Common myeloid progenitor, CD34-positive (primary cell): ENCODE results near the gene ACSS2.

Source experiments
- CTCF ChIA-PET: fragments of 350-600 bp; sonication (Branson Sonifier 250); formaldehyde crosslinking; loops from one replicate; lab custom pipeline; 2021; ENCODE audit warnings: antibody characterized with exemption; lab: Charles Lee
- POLR2A ChIA-PET: fragments of 350-600 bp; sonication (Branson Sonifier 250); formaldehyde crosslinking; loops from one replicate; lab custom pipeline; 2021; ENCODE audit warnings: antibody characterized with exemption; lab: Charles Lee
- DNase-seq, 3 donors: peaks; one replicate each; pipeline versions ENCODE4 v3.0.0 to v3.0.0-alpha.2; 2013
- H3K27ac ChIP-seq, 2 experiments: 1 replicate in 1 of 2; 2 replicates in 1 of 2; pipeline ENCODE4 v1.7.0; 2013; ENCODE audit warnings: inconsistent platforms in 2 of 2, low read length in 2 of 2, mild to moderate bottlenecking in 2 of 2, low read depth in 1 of 2, moderate library complexity in 1 of 2; ENCODE audit not compliant: severe bottlenecking in 2 of 2, insufficient read depth in 1 of 2, poor library complexity in 1 of 2
- H3K27me3 ChIP-seq, 5 experiments: replicated peaks in 2 of 5; 1 replicate in 3 of 5; 2 replicates in 2 of 5; pipeline versions ENCODE4 v1.6.1 to v1.7.0; 2013; ENCODE audit warnings: low read length in 4 of 5, mild to moderate bottlenecking in 2 of 5, moderate library complexity in 2 of 5, inconsistent platforms in 1 of 5; ENCODE audit not compliant: insufficient read depth in 5 of 5, control insufficient read depth in 4 of 5
- H3K36me3 ChIP-seq, 4 experiments: 1 replicate in 2 of 4; 2 replicates in 2 of 4; pipeline versions ENCODE4 v1.6.1 to v1.7.0; 2013; ENCODE audit warnings: low read length in 3 of 4, control low read depth in 1 of 4, mild to moderate bottlenecking in 1 of 4; ENCODE audit not compliant: control insufficient read depth in 4 of 4, insufficient read depth in 4 of 4
- H3K4me1 ChIP-seq, 4 experiments: 1 replicate in 3 of 4; 2 replicates in 1 of 4; pipeline versions ENCODE4 v1.6.1 to v1.7.1; 2013; ENCODE audit warnings: low read length in 3 of 4, mild to moderate bottlenecking in 3 of 4, control low read depth in 1 of 4, inconsistent platforms in 1 of 4, moderate library complexity in 1 of 4; ENCODE audit not compliant: control insufficient read depth in 4 of 4, insufficient read depth in 4 of 4; ENCODE audit errors: control extremely low read depth in 1 of 4
- H3K4me3 ChIP-seq, 7 experiments: 1 replicate in 4 of 7; 2 replicates in 3 of 7; pipeline versions ENCODE4 v1.5.1 to v1.7.0; 2013; ENCODE audit warnings: mild to moderate bottlenecking in 7 of 7, low read length in 6 of 7, moderate library complexity in 6 of 7, inconsistent platforms in 2 of 7, low read depth in 2 of 7, control low read depth in 1 of 7; ENCODE audit not compliant: insufficient read depth in 4 of 7, control insufficient read depth in 1 of 7; ENCODE audit errors: extremely low read depth in 1 of 7
- H3K9me3 ChIP-seq, 5 experiments: 1 replicate in 4 of 5; 2 replicates in 1 of 5; pipeline versions ENCODE4 v1.6.1 to v1.7.1; 2013; ENCODE audit warnings: low read length in 4 of 5, mild to moderate bottlenecking in 2 of 5, inconsistent platforms in 1 of 5, low read depth in 1 of 5, moderate library complexity in 1 of 5; ENCODE audit not compliant: control insufficient read depth in 4 of 5, insufficient read depth in 2 of 5; ENCODE audit errors: control extremely low read depth in 1 of 5
- WGBS: methylation state at CpG from one replicate; pipeline ENCODE4 v1.1.5; 2013; ENCODE audit not compliant: insufficient coverage; 5-methylcytosine and 5-hydroxymethylcytosine counted together

The ACSS2 gene

DNA sequence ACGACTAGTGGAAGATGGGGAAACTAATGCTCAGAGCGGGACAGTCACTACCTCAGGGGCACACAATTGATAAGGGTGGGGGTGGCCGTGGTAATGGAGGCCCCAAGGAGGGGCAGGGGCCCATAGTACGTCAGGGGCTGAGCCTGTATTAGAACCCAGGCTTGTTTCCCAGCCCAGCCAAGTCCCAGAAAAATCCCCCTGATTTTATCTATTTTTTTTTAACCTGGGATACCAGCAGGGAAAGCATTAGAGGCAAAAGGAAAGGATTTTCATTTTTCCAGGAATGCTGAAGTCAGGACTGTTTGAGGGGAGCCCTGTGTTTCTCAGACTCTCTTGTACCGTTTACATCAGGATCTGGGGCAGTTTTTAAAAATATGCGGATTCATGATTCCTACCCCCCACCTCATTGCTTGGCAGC lies 79.6 kb downstream of the ACSS2 start:
- H3K27me3 ChIP-seq: no peaks in the 10 kb centered on the region
- H3K4me1 ChIP-seq: peaks cover 8 to 16% (median 13%) of the 10 kb centered on the region in 4 experiments
- peaks cover 0 to 7% (median 3%) of the 10 kb centered on the region in 4 experiments for H3K36me3 ChIP-seq
- ChIA-PET CTCF (interaction anchor here (0.7 to 6.2 kb wide), 8 partner anchors 12 to 130 kb away, joined by 3 to 87 read pairs (median 4); partner anchors contain the start of genes ACSS2, GGT7 and NCOA6), POLR2A (interaction anchor here (0.6 to 2.1 kb wide), 3 partner anchors 80 to 498 kb away, joined by 3 to 9 read pairs (median 4); partner anchors contain the start of gene ACSS2)
- no peak for DNase-seq
- H3K27ac ChIP-seq: peak overlapping the region in 1 of 2 experiments; percentile 90
- peaks cover 0 to 2% (median 0%) of the 10 kb centered on the region in 5 experiments for H3K9me3 ChIP-seq
- H3K4me3 ChIP-seq: peak overlapping the region; percentile 64 to 97 (median 84)
- 9% methylated on average over 4 of the region's 6 CpGs for WGBS

DNA sequence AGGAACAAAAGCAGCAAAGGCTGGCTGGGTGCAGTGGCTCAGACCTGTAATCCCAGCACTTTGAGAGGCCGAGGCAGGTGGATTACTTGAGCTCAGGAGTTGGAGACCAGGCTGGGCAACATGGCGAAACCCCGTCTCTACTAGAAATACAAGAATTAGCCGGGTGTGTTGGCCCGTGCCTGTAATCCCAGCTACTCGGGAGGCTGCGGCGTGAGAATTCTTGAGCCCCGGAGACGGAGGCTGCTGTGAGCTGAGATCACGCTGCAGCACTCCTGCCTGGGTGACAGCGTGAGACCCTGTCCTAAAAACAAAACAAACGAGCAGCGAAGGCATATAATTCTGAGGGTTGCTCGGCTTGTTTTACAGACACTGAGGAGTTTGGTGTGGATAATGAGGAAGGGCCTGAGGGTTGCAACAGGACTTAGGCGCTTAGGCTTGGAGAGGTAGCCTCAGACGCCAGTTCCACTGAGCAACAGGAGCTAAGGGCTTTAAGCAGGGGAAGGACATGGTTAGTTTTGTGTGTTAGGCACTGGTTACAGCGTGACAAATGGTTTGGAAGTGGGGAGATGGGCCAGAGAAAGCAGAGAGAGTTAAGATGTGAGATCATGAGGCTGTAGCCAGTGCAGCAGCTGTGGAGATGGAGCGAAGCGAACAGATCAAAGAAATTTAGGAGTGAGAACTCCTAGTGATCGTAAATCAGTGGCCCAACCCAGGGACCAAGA lies 80.5 kb downstream of the ACSS2 start:
- POLR2A ChIA-PET: interaction anchor here (0.6 to 2.1 kb wide), 5 partner anchors 53 to 498 kb away, joined by 3 to 9 read pairs (median 4); partner anchors contain the start of gene ACSS2
- CTCF ChIA-PET: interaction anchor here (1.1 to 6.2 kb wide), 8 partner anchors 14 to 124 kb away, joined by 3 to 87 read pairs (median 4); partner anchors contain the start of genes ACSS2 and GGT7
- Histone ChIP-seq H3K4me1 (peaks cover 8 to 16% (median 13%) of the 10 kb centered on the region in 4 experiments), H3K4me3 (no peak overlapping the region), H3K36me3 (peaks cover 0 to under 1% (median 0%) of the 10 kb centered on the region in 4 experiments), H3K27ac (no peak overlapping the region), H3K27me3 (no peaks in the 10 kb centered on the region), H3K9me3 (peaks cover 0 to 2% (median 0%) of the 10 kb centered on the region in 5 experiments)
- 97% methylated on average over 21 of the region's 21 CpGs for WGBS
- no peak for DNase-seq

DNA sequence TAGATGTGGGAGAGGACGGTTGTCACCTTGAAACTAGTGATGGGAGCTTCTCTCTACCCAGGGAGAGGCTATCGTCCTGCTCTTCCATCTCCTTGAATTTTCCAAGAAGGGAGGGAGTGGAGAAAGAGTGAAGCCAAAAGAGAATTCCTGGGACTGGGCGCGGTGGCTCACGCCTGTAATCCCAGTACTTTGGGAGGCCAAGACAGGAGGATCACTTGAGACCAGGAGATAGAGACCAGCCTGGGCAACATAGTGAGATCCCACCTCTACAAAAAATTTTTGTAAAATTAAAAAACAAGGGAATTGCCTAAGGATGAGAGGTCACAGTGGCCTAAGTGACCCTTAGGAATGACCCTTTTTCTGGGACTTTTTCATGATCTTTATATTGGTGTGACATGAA lies 88.1 kb downstream of the ACSS2 start:
- no peak for DNase-seq
- H3K36me3 ChIP-seq: no peaks in the 10 kb centered on the region
- no peaks in the 10 kb centered on the region for H3K4me1 ChIP-seq
- no peak overlapping the region for H3K4me3 ChIP-seq
- ChIA-PET CTCF (interaction anchor here (4.2 kb wide), 1 partner anchor 91 kb away, joined by 32 read pairs; the partner anchor contains the start of gene GGT7), POLR2A (no interaction called here)
- no peaks in the 10 kb centered on the region for H3K9me3 ChIP-seq
- H3K27ac ChIP-seq: no peak overlapping the region
- WGBS: 79% methylated on average over 2 of the region's 5 CpGs
- no peaks in the 10 kb centered on the region for H3K27me3 ChIP-seq

DNA sequence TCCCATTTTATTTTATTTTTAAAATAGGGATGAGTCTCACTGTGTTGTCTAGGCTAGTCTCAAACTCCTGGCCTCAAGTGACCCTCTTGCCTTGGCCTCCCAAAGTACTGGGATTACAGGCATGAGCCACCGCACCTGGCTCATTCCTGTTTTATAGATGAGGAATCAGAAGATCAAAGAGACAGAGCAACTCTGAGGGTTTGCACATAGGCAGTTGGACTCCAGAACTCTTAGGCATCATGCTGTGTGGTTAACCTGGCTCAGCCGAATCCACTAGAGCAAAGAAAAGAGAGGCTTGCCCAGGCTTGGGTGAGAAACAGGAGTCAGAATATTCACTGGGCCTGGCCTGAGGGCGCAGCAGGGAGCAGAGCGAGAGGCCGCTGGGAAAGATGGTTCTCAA lies 88.6 kb downstream of the ACSS2 start:
- ChIA-PET CTCF (no interaction called here), POLR2A (no interaction called here)
- Histone ChIP-seq H3K9me3 (no peaks in the 10 kb centered on the region), H3K27me3 (no peaks in the 10 kb centered on the region), H3K4me1 (no peaks in the 10 kb centered on the region), H3K27ac (no peak overlapping the region), H3K36me3 (no peaks in the 10 kb centered on the region), H3K4me3 (no peak overlapping the region)
- no peak for DNase-seq
- 98% methylated on average over 5 of the region's 5 CpGs for WGBS

DNA sequence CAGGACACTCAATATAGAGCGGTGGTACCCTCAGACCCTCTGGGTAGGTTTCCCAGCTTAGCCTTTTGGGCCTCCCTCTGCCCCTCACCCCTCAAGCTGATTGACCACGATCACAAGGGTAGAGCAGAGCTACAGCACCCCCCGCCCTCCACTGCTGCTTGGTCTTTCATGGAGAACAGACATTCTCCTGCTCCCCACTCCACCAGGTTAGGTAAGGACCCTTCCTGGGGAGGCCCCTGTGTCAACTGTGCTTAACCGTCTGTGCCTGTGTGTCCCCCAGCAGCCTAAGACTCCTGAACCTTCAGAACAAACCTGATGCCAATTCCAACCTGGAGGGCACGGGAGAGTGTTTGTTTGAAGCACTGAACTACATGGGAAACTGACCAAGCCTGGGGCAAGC lies 91.0 kb downstream of the ACSS2 start:
- no peak overlapping the region for H3K4me3 ChIP-seq
- no peaks in the 10 kb centered on the region for H3K36me3 ChIP-seq
- CTCF ChIA-PET: interaction anchor here (1.1 kb wide), 1 partner anchor 12 kb away, joined by 3 read pairs; no protein-coding TSS in a partner anchor
- H3K27ac ChIP-seq: no peak overlapping the region
- no peaks in the 10 kb centered on the region for H3K4me1 ChIP-seq
- no peak for DNase-seq
- POLR2A ChIA-PET: interaction anchor here (0.6 kb wide), 1 partner anchor 244 kb away, joined by 3 read pairs; no protein-coding TSS in a partner anchor
- 100% methylated on average over 4 of the region's 5 CpGs for WGBS
- no peaks in the 10 kb centered on the region for H3K27me3 ChIP-seq
- H3K9me3 ChIP-seq: no peaks in the 10 kb centered on the region

DNA sequence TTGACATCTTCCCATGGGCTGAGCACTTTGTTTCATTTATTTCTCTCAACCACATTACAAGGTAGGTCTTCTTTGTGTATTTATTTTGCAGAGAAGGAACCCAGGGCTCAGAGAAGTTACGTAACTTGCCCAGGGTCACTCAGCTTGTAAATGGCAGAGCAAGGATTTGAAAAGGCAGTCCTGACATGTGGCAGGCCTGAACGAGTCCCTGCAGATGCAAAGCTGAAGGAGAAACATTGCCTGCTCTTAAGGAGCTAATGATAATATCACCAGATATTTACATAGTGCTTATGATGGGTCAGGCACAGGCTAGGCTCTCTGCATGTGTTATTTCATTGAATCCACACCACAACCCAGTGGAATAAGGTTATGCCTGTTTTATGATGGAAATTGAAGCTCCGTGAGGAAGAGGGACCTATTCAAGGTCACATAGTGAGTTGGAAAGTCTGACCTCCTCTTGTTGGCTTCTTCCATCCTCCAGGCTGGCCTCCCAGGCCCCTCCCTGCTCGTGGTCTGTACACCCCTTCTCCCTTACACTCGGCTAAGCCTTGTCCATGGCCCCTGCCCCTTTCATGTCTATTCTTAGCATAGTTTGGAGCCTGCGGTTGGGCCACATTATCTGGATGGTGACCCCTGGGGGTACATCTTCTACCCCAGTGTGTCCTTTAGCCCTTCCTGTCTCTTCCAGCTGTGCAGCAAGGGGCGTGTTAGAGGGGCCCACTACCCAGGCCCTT lies 91.8 kb downstream of the ACSS2 start:
- ChIA-PET CTCF (interaction anchor here (1.1 kb wide), 1 partner anchor 11 kb away, joined by 3 read pairs; no protein-coding TSS in a partner anchor), POLR2A (no interaction called here)
- H3K27ac ChIP-seq: no peak overlapping the region
- H3K4me3 ChIP-seq: no peak overlapping the region
- DNase-seq: no peak
- no peaks in the 10 kb centered on the region for H3K36me3 ChIP-seq
- H3K4me1 ChIP-seq: no peaks in the 10 kb centered on the region
- 96% methylated on average over 6 of the region's 7 CpGs for WGBS
- H3K9me3 ChIP-seq: no peaks in the 10 kb centered on the region
- no peaks in the 10 kb centered on the region for H3K27me3 ChIP-seq
